ENCODE data around the gene GNAS. TPM values are rescaled to one million over a fixed set of nuclear protein-coding genes. Genes with fewer than 3 reads are reported as not detected.

GNAS gene
- total RNA-seq, 2 experiments from 2014 or later = 638 to 913 TPM

DNA sequence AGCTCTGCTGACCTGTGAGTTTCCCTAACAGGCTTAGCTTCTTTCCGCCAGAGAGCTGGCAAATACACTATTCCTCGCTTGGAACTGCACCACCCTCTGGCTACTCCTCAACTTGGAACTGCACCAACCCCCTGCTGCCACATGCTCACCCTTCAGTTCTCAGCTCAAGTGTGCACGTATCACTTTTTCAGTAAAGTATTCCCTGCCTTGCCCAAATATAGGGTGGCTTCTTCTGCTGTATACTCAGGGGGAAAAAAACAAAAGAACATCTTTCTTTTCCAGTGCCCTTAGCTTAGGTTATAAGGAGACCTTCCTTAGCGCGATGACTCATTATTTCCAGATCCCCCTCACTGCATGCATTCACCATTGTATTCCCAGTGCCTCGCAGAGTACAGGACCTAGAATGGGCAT is 23.0 kb upstream of the GNAS start:
- Histone ChIP-seq H3K4me3 (ENCODE audit: low read depth, low read length, poor library complexity, severe bottlenecking) (no peak overlapping the region), H3K4me1 (ENCODE audit: insufficient read depth, low read length, poor library complexity, severe bottlenecking) (no peaks in the 10 kb centered on the region), H2AFZ (ENCODE audit: low read length) (no peak overlapping the region), H3K4me2 (ENCODE audit: low read length) (no peak overlapping the region), H4K20me1 (ENCODE audit: insufficient read depth, low read length) (no peaks in the 10 kb centered on the region), H3K9me3 (ENCODE audit: low read length) (no peaks in the 10 kb centered on the region), H3K79me2 (ENCODE audit: insufficient read depth, low read depth, low read length) (no peaks in the 10 kb centered on the region; the same call in 1 of the 2 replicates), H3K36me3 (ENCODE audit: insufficient read depth, low read length) (peaks cover 23% of the 10 kb centered on the region), H3K9me2 (ENCODE audit: insufficient read depth, low read length) (no peaks in the 10 kb centered on the region), H3K27ac (ENCODE audit: low read depth, low read length, poor library complexity, severe bottlenecking) (no peak overlapping the region)
- DNase-seq (ENCODE audit: low spot score) = no peak
- intact Hi-C loops (cut with micrococcal nuclease; ENCODE audit: unreplicated experiment) = no loop called here
- ChIA-PET CTCF (ENCODE audit: unreplicated experiment) (no interaction called here), POLR2A (interaction anchor here (0.6 kb wide), 1 partner anchor 367 kb away, joined by 3 read pairs; no protein-coding TSS in a partner anchor)
- TF ChIP-seq, protein P1, sequence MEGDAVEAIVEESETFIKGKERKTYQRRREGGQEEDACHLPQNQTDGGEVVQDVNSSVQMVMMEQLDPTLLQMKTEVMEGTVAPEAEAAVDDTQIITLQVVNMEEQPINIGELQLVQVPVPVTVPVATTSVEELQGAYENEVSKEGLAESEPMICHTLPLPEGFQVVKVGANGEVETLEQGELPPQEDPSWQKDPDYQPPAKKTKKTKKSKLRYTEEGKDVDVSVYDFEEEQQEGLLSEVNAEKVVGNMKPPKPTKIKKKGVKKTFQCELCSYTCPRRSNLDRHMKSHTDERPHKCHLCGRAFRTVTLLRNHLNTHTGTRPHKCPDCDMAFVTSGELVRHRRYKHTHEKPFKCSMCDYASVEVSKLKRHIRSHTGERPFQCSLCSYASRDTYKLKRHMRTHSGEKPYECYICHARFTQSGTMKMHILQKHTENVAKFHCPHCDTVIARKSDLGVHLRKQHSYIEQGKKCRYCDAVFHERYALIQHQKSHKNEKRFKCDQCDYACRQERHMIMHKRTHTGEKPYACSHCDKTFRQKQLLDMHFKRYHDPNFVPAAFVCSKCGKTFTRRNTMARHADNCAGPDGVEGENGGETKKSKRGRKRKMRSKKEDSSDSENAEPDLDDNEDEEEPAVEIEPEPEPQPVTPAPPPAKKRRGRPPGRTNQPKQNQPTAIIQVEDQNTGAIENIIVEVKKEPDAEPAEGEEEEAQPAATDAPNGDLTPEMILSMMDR (conservative IDR thresholded peaks at IDR 0.05; ENCODE audit: low read length) = no peak
- TF ChIP-seq EZH2phosphoT487 (IDR thresholded peaks at IDR 0.05; ENCODE audit: borderline replicate concordance, low read depth, low read length) = no peak
- BruUV-seq (replicated peaks) = no TSS peak

DNA sequence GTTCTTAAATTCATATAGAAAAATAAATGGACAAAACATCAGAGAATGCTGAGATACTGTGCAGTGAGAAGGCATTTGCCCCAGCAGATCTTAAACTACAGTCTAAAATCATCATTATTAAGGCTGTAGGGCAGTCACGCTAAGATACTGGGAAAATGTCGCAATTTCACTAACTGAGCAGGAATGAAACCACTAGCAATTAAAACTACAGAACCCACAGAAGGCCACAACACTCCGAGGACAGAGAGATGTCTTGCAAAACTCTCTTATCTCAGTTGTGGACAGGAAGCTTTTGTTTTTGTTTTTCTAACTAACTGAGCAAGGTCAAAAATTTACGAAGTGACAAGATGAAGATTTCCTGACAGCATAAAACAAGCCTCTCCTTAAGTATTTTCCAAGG is 20.1 kb upstream of the GNAS start:
- Histone ChIP-seq H3K4me1 (ENCODE audit: insufficient read depth, low read length, poor library complexity, severe bottlenecking) (no peaks in the 10 kb centered on the region), H3K4me2 (ENCODE audit: low read length) (no peak overlapping the region), H3K79me2 (ENCODE audit: insufficient read depth, low read depth, low read length) (no peaks in the 10 kb centered on the region; the same call in 1 of the 2 replicates), H3K4me3 (ENCODE audit: low read depth, low read length, poor library complexity, severe bottlenecking) (no peak overlapping the region), H4K20me1 (ENCODE audit: insufficient read depth, low read length) (no peaks in the 10 kb centered on the region), H3K27ac (ENCODE audit: low read depth, low read length, poor library complexity, severe bottlenecking) (no peak overlapping the region), H3K9me3 (ENCODE audit: low read length) (no peaks in the 10 kb centered on the region), H3K36me3 (ENCODE audit: insufficient read depth, low read length) (peaks cover 26% of the 10 kb centered on the region), H3K9me2 (ENCODE audit: insufficient read depth, low read length) (no peaks in the 10 kb centered on the region), H2AFZ (ENCODE audit: low read length) (no peak overlapping the region)
- no peak for TF ChIP-seq EZH2phosphoT487 (IDR thresholded peaks at IDR 0.05; ENCODE audit: borderline replicate concordance, low read depth, low read length)
- TF ChIP-seq, protein P1 (conservative IDR thresholded peaks at IDR 0.05; ENCODE audit: low read length) = no peak
- DNase-seq (ENCODE audit: low spot score) = no peak
- BruUV-seq (replicated peaks) = no TSS peak
- intact Hi-C loops (cut with micrococcal nuclease; ENCODE audit: unreplicated experiment) = no loop called here
- POLR2A ChIA-PET = no interaction called here
- CTCF ChIA-PET (ENCODE audit: unreplicated experiment) = no interaction called here

DNA sequence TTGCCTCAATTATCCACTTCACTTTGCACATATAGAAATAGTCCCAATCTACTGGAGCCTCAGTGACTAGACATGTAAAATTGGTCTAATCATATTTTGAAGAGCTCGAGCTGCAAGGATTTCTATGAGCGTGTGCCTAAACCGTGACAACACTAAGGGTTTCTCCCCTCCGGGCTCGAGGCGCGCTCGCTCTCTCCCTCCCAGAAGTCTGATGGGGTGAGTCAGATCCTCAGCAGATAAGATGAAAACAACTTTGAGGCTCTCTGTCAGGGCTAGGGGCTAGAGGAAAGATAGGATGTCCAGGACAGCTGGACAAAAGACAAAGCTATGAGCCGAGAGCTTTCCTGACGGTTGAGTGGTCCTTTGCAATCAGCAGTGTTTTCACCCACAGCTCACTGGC is 18.6 kb upstream of the GNAS start:
- CTCF ChIA-PET (ENCODE audit: unreplicated experiment) = no interaction called here
- Histone ChIP-seq H3K79me2 (ENCODE audit: insufficient read depth, low read depth, low read length) (no peaks in the 10 kb centered on the region; the same call in 1 of the 2 replicates), H3K4me3 (ENCODE audit: low read depth, low read length, poor library complexity, severe bottlenecking) (no peak overlapping the region), H3K9me2 (ENCODE audit: insufficient read depth, low read length) (no peaks in the 10 kb centered on the region), H3K4me2 (ENCODE audit: low read length) (no peak overlapping the region), H3K27ac (ENCODE audit: low read depth, low read length, poor library complexity, severe bottlenecking) (no peak overlapping the region), H3K36me3 (ENCODE audit: insufficient read depth, low read length) (peaks cover 22% of the 10 kb centered on the region), H3K4me1 (ENCODE audit: insufficient read depth, low read length, poor library complexity, severe bottlenecking) (no peaks in the 10 kb centered on the region), H3K9me3 (ENCODE audit: low read length) (no peaks in the 10 kb centered on the region), H2AFZ (ENCODE audit: low read length) (no peak overlapping the region), H4K20me1 (ENCODE audit: insufficient read depth, low read length) (no peaks in the 10 kb centered on the region)
- no peak for TF ChIP-seq EZH2phosphoT487 (IDR thresholded peaks at IDR 0.05; ENCODE audit: borderline replicate concordance, low read depth, low read length)
- intact Hi-C loops (cut with micrococcal nuclease; ENCODE audit: unreplicated experiment) = no loop called here
- no TSS peak for BruUV-seq (replicated peaks)
- POLR2A ChIA-PET = no interaction called here
- no peak for DNase-seq (ENCODE audit: low spot score)

All from OCI-LY7 (cell line).